Osteoblast (primary cell): ENCODE measurements around the gene ELMOD3. TPM values are rescaled to one million over a fixed set of nuclear protein-coding genes. Genes with fewer than 3 reads are reported as not detected.
A peak's percentile ranks its signal among the peaks of the same experiment; 100 is the strongest.

ENCODE experiments used
- DNase-seq: peaks from one replicate; pipeline ENCODE4 v3.0.0; 2011; ENCODE audit warnings: low spot score, mixed read lengths; ENCODE audit not compliant: insufficient read length; ENCODE audit errors: missing footprints
- H2AFZ ChIP-seq: 2 replicates; pipeline ENCODE4 v1.6.0; 2011; ENCODE audit warnings: mild to moderate bottlenecking, low read length
- H3K27ac ChIP-seq: 2 replicates; pipeline ENCODE4 v1.5.1; 2011; ENCODE audit warnings: mild to moderate bottlenecking, low read depth, low read length, moderate library complexity
- H3K27me3 ChIP-seq: 2 replicates; pipeline ENCODE4 v1.6.0; 2012; ENCODE audit warnings: mild to moderate bottlenecking, control low read depth, inconsistent platforms, low read length, moderate library complexity; ENCODE audit not compliant: insufficient read depth
- H3K36me3 ChIP-seq: 2 replicates; pipeline ENCODE4 v1.5.1; 2011; ENCODE audit warnings: mild to moderate bottlenecking, low read length, control low read depth, moderate library complexity; ENCODE audit not compliant: insufficient read depth
- H3K4me1 ChIP-seq: 2 replicates; pipeline ENCODE4 v1.5.1; 2011; ENCODE audit warnings: mild to moderate bottlenecking, low read length, control low read depth, moderate library complexity; ENCODE audit not compliant: insufficient read depth
- H3K4me2 ChIP-seq: 2 replicates; pipeline ENCODE4 v1.6.0; 2011; ENCODE audit warnings: mild to moderate bottlenecking, low read length; ENCODE audit not compliant: insufficient read depth
- H3K4me3 ChIP-seq: fragments of 200-600 bp; sonication (generic); 3 replicates; pipeline ENCODE4 v1.5.1; 2012; ENCODE audit warnings: mild to moderate bottlenecking, low read length, inconsistent platforms; ENCODE audit not compliant: insufficient read depth
- H3K79me2 ChIP-seq: 2 replicates; pipeline ENCODE4 v1.6.0; 2012; ENCODE audit warnings: mild to moderate bottlenecking, low read length, control low read depth, inconsistent platforms; ENCODE audit not compliant: insufficient read depth
- H3K9me3 ChIP-seq: 2 replicates; pipeline ENCODE4 v1.5.1; 2011; ENCODE audit warnings: low read depth, low read length, control low read depth
- H4K20me1 ChIP-seq: 2 replicates; pipeline ENCODE4 v1.6.0; 2012; ENCODE audit warnings: mild to moderate bottlenecking, low read length, control low read depth; ENCODE audit not compliant: insufficient read depth
- CTCF ChIP-seq: IDR thresholded peaks from 2 replicates; pipeline ENCODE4 v1.5.1; 2011; ENCODE audit warnings: mild to moderate bottlenecking, low read depth, low read length, moderate library complexity; ENCODE audit errors: extremely low read depth
- total RNA-seq: library from RNA; depleted of rRNA; stranded (reverse); fragments of >200 nt; gene quantifications from 2 replicates; pipeline ENCODE4 v1.2.3, GENCODE V29; 2012

ELMOD3 gene
- total RNA-seq, 1 donor, result 22.1 TPM

GRCh38 chr2:85422072-85422457 is 67.5 kb downstream of the ELMOD3 start:
- Histone ChIP-seq H3K4me3 (no peak overlapping the region), H3K27ac (no peak overlapping the region), H3K4me2 (no peak overlapping the region), H3K27me3 (no peaks in the 10 kb centered on the region), H2AFZ (peak overlapping the region; percentile 94), H4K20me1 (no peaks in the 10 kb centered on the region), H3K4me1 (peaks cover 26% of the 10 kb centered on the region), H3K79me2 (peaks cover 6% of the 10 kb centered on the region), H3K36me3 (no peaks in the 10 kb centered on the region), H3K9me3 (no peaks in the 10 kb centered on the region)
- no peak for TF ChIP-seq CTCF
- no peak for DNase-seq

GRCh38 chr2:85423525-85423924 is 69.0 kb downstream of the ELMOD3 start:
- H3K36me3 ChIP-seq, result no peaks in the 10 kb centered on the region
- H2AFZ ChIP-seq, result no peak overlapping the region
- DNase-seq, result no peak
- no peak overlapping the region for H3K4me3 ChIP-seq
- H3K79me2 ChIP-seq, result peaks cover 6% of the 10 kb centered on the region
- H3K27me3 ChIP-seq, result no peaks in the 10 kb centered on the region
- H3K4me2 ChIP-seq, result no peak overlapping the region
- no peak for TF ChIP-seq CTCF
- peaks cover 23% of the 10 kb centered on the region for H3K4me1 ChIP-seq
- H4K20me1 ChIP-seq, result no peaks in the 10 kb centered on the region
- H3K9me3 ChIP-seq, result no peaks in the 10 kb centered on the region
- no peak overlapping the region for H3K27ac ChIP-seq

GRCh38 chr2:85425588-85425987 is 71.0 kb downstream of the ELMOD3 start:
- H3K27ac ChIP-seq, result no peak overlapping the region
- no peaks in the 10 kb centered on the region for H3K79me2 ChIP-seq
- peaks cover 12% of the 10 kb centered on the region for H3K4me1 ChIP-seq
- H3K9me3 ChIP-seq, result no peaks in the 10 kb centered on the region
- no peaks in the 10 kb centered on the region for H3K36me3 ChIP-seq
- H3K4me2 ChIP-seq, result no peak overlapping the region
- H3K27me3 ChIP-seq, result no peaks in the 10 kb centered on the region
- no peak overlapping the region for H2AFZ ChIP-seq
- DNase-seq, result no peak
- no peak for TF ChIP-seq CTCF
- H3K4me3 ChIP-seq, result no peak overlapping the region
- H4K20me1 ChIP-seq, result no peaks in the 10 kb centered on the region

GRCh38 chr2:85427300-85427835 is 72.8 kb downstream of the ELMOD3 start:
- Histone ChIP-seq H3K36me3 (no peaks in the 10 kb centered on the region), H3K4me2 (no peak overlapping the region), H3K4me3 (no peak overlapping the region), H3K9me3 (no peaks in the 10 kb centered on the region), H2AFZ (no peak overlapping the region), H3K27ac (no peak overlapping the region), H3K4me1 (no peaks in the 10 kb centered on the region), H4K20me1 (no peaks in the 10 kb centered on the region), H3K27me3 (no peaks in the 10 kb centered on the region), H3K79me2 (no peaks in the 10 kb centered on the region)
- DNase-seq, result no peak
- no peak for TF ChIP-seq CTCF
